A549 (cell line): Measurements from ENCODE around the gene CSTPP1.

Experiments
- E2F6 ChIP-seq: IDR thresholded peaks from 2 replicates; pipeline ENCODE4 v1.6.1; 2012; ENCODE audit warnings: low read depth, borderline replicate concordance
- ELK1 ChIP-seq: fragments of 150-350 bp; IDR thresholded peaks from 2 replicates; pipeline ENCODE4 v1.6.1; 2014; ENCODE audit warnings: low read depth, mild to moderate bottlenecking, low read length
- EP300 ChIP-seq, 2 experiments: fragments of >200 bp; sonication (Bioruptor Twin); formaldehyde crosslinking; IDR thresholded peaks; 2 replicates in 1 of 2; 3 replicates in 1 of 2; pipeline ENCODE4 v1.6.1; 2016 to 2017
- ESRRA ChIP-seq: fragments of 150-350 bp; IDR thresholded peaks from 2 replicates; pipeline ENCODE4 v1.6.1; 2014; ENCODE audit warnings: mild to moderate bottlenecking, low read length, borderline replicate concordance
- MAFK ChIP-seq: fragments of 450-650 bp; IDR thresholded peaks from 2 replicates; pipeline ENCODE4 v1.6.1; 2014; ENCODE audit not compliant: partially characterized antibody
- MYC ChIP-seq: IDR thresholded peaks from 2 replicates; pipeline ENCODE4 v1.6.1; 2012; ENCODE audit warnings: mild to moderate bottlenecking, inconsistent platforms, low read length, improper control_type of control experiment, borderline replicate concordance
- NR3C1 ChIP-seq: fragments of >200 bp; sonication (Bioruptor Twin); formaldehyde crosslinking; IDR thresholded peaks from 3 replicates; pipeline ENCODE4 v1.6.1; 2017
- PHF8 ChIP-seq: fragments of 200-600 bp; sonication (generic); IDR thresholded peaks from 2 replicates; pipeline ENCODE4 v1.6.1; 2016; ENCODE audit warnings: low read depth, mild to moderate bottlenecking, antibody characterized with exemption, moderate library complexity, borderline replicate concordance
- POLR2A ChIP-seq: IDR thresholded peaks from 2 replicates; pipeline ENCODE4 v1.6.1; 2012; ENCODE audit warnings: mild to moderate bottlenecking, low read length
- RNF2 ChIP-seq: fragments of 200-600 bp; sonication (generic); IDR thresholded peaks from 2 replicates; pipeline ENCODE4 v1.6.1; 2016; ENCODE audit warnings: low read depth, mild to moderate bottlenecking, antibody characterized with exemption, moderate library complexity, borderline replicate concordance
- TF ChIP-seq, protein P1 (sequence below): fragments of >200 bp; sonication (Bioruptor Twin); formaldehyde crosslinking; IDR thresholded peaks from 3 replicates; pipeline ENCODE4 v1.5.1; 2016
- TF ChIP-seq, protein P2 (sequence below): IDR thresholded peaks from 2 replicates; pipeline ENCODE4 v1.6.1; 2012
- TF ChIP-seq, protein P3 (sequence below): fragments of 450-650 bp; IDR thresholded peaks from 2 replicates; pipeline ENCODE4 v1.6.1; 2014; ENCODE audit warnings: antibody characterized with exemption

- TF ChIP-seq, protein P1, sequence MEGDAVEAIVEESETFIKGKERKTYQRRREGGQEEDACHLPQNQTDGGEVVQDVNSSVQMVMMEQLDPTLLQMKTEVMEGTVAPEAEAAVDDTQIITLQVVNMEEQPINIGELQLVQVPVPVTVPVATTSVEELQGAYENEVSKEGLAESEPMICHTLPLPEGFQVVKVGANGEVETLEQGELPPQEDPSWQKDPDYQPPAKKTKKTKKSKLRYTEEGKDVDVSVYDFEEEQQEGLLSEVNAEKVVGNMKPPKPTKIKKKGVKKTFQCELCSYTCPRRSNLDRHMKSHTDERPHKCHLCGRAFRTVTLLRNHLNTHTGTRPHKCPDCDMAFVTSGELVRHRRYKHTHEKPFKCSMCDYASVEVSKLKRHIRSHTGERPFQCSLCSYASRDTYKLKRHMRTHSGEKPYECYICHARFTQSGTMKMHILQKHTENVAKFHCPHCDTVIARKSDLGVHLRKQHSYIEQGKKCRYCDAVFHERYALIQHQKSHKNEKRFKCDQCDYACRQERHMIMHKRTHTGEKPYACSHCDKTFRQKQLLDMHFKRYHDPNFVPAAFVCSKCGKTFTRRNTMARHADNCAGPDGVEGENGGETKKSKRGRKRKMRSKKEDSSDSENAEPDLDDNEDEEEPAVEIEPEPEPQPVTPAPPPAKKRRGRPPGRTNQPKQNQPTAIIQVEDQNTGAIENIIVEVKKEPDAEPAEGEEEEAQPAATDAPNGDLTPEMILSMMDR = no peak
- TF ChIP-seq NR3C1 (no peak), POLR2A (no peak), MAFK (no peak), EP300 (IDR thresholded peaks at IDR 0.05) (no peak), ELK1 (no peak), ESRRA (no peak), RNF2 (no peak), MYC (no peak), PHF8 (no peak), E2F6 (no peak)
- TF ChIP-seq, protein P2, sequence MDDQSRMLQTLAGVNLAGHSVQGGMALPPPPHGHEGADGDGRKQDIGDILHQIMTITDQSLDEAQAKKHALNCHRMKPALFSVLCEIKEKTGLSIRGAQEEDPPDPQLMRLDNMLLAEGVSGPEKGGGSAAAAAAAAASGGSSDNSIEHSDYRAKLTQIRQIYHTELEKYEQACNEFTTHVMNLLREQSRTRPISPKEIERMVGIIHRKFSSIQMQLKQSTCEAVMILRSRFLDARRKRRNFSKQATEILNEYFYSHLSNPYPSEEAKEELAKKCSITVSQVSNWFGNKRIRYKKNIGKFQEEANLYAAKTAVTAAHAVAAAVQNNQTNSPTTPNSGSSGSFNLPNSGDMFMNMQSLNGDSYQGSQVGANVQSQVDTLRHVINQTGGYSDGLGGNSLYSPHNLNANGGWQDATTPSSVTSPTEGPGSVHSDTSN = no peak
- TF ChIP-seq, protein P3, sequence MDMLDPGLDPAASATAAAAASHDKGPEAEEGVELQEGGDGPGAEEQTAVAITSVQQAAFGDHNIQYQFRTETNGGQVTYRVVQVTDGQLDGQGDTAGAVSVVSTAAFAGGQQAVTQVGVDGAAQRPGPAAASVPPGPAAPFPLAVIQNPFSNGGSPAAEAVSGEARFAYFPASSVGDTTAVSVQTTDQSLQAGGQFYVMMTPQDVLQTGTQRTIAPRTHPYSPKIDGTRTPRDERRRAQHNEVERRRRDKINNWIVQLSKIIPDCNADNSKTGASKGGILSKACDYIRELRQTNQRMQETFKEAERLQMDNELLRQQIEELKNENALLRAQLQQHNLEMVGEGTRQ = no peak
These were observed 18.8 kb upstream of the CSTPP1 start for GRCh38 chr11:46917762-46918082.
